ENCODE results near the gene DNTTIP2.

The DNTTIP2 gene

GRCh38 chr1:93824834-93825233 is 54.2 kb downstream of the DNTTIP2 start:
- no peak for TF ChIP-seq CTCF (IDR thresholded peaks at IDR 0.05; ENCODE audit: insufficient read depth, missing control alignments)
- DNase-seq (ENCODE audit: insufficient read length, low spot score) (no peak), FAIRE-seq (no peak)

GRCh38 chr1:93822730-93823425 is 56.1 kb downstream of the DNTTIP2 start:
- FAIRE-seq (no peak), DNase-seq (ENCODE audit: insufficient read length, low spot score) (no peak)
- TF ChIP-seq CTCF (IDR thresholded peaks at IDR 0.05; ENCODE audit: insufficient read depth, missing control alignments), result no peak

GRCh38 chr1:93821423-93822144 is 57.4 kb downstream of the DNTTIP2 start:
- DNase-seq (ENCODE audit: insufficient read length, low spot score) (no peak), FAIRE-seq (no peak)
- no peak for TF ChIP-seq CTCF (IDR thresholded peaks at IDR 0.05; ENCODE audit: insufficient read depth, missing control alignments)

- DNase-seq (ENCODE audit: insufficient read length, low spot score), result no peak
- FAIRE-seq, result no peak
- no peak for TF ChIP-seq CTCF (IDR thresholded peaks at IDR 0.05; ENCODE audit: insufficient read depth, missing control alignments)
These were observed 58.2 kb downstream of the DNTTIP2 start for GRCh38 chr1:93820554-93821422.

- DNase-seq (ENCODE audit: insufficient read length, low spot score) (no peak), FAIRE-seq (no peak)
These were observed 60.4 kb downstream of the DNTTIP2 start for GRCh38 chr1:93818570-93818959.

More at GRCh38 chr1:93818570-93818959, 60.4 kb downstream of the DNTTIP2 start:
- no peak for TF ChIP-seq CTCF (IDR thresholded peaks at IDR 0.05; ENCODE audit: insufficient read depth, missing control alignments)
